ENCODE measurements around the gene TMCC2.

The TMCC2 gene

GRCh38 chr1:205258719-205259118 lies 31.0 kb downstream of the TMCC2 start:
- no peak for TF ChIP-seq CTCF (IDR thresholded peaks at IDR 0.05; ENCODE audit: low read depth, low read length)
- H3K4me3 ChIP-seq (replicated peaks in 1 of 2; ENCODE audit: low read depth in 2 of 2, low read length in 2 of 2), result no peak overlapping the region
- DNase-seq (ENCODE audit: low read depth in 2 of 2), result peak; percentile 44 to 62

- TF ChIP-seq CTCF (IDR thresholded peaks at IDR 0.05; ENCODE audit: low read depth, low read length), result no peak
These were observed 31.6 kb downstream of the TMCC2 start for GRCh38 chr1:205259324-205259832.

GRCh38 chr1:205259998-205260397 lies 32.3 kb downstream of the TMCC2 start:
- H3K4me3 ChIP-seq (replicated peaks in 1 of 2; ENCODE audit: low read depth in 2 of 2, low read length in 2 of 2), result no peak overlapping the region
- no peak for TF ChIP-seq CTCF (IDR thresholded peaks at IDR 0.05; ENCODE audit: low read depth, low read length)
- no peak for DNase-seq (ENCODE audit: low read depth in 2 of 2)

More at GRCh38 chr1:205259324-205259832, 31.6 kb downstream of the TMCC2 start:
- DNase-seq (ENCODE audit: low read depth in 2 of 2), result peak; percentile 30 to 33
- no peak overlapping the region for H3K4me3 ChIP-seq (replicated peaks in 1 of 2; ENCODE audit: low read depth in 2 of 2, low read length in 2 of 2)

DNA sequence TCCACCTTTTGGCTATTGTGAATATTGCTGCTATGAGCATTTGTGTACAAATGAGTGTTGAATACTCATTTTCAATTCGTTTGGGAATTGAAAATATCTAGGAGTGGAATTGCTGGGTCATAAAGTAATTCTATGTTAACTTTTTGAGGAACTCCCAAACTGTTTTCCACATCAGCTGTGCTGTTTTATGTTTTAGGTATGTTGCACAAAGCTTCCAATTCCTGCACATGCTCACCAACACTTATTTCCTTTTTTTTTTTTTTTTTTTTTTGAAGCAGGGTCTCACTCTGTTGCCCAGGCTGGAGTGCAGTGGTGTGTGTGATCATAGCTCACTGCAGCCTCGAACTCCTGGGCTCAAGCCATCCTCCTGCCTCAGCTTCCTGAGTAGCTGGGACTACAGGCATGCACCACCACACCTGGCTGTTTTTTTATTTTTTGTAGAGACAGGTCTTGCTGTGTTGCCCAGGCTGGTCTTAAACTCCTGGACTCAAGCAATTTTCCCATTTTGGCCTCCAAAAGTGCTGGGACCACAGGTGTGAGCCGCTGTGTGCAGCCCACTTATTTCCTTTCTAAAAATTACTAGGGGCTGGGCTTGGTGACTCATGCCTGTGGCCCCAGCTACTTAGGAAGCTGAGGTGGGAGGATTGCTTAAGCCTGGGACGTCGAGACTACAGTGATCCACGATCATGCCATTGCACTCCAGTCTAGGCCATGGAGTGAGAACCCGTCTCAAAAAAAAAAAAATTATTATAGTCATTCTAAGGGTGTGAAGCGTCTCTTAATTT lies 33.4 kb downstream of the TMCC2 start:
- H3K4me3 ChIP-seq (replicated peaks in 1 of 2; ENCODE audit: low read depth in 2 of 2, low read length in 2 of 2), result no peak overlapping the region
- DNase-seq (ENCODE audit: low read depth in 2 of 2), result peak; percentile 45 to 78
- TF ChIP-seq CTCF (IDR thresholded peaks at IDR 0.05; ENCODE audit: low read depth, low read length), result no peak

GRCh38 chr1:205261946-205262691 lies 34.4 kb downstream of the TMCC2 start:
- DNase-seq (ENCODE audit: low read depth in 2 of 2), result peak; percentile 43 to 55
- no peak for TF ChIP-seq CTCF (IDR thresholded peaks at IDR 0.05; ENCODE audit: low read depth, low read length)
- no peak overlapping the region for H3K4me3 ChIP-seq (replicated peaks in 1 of 2; ENCODE audit: low read depth in 2 of 2, low read length in 2 of 2)

DNA sequence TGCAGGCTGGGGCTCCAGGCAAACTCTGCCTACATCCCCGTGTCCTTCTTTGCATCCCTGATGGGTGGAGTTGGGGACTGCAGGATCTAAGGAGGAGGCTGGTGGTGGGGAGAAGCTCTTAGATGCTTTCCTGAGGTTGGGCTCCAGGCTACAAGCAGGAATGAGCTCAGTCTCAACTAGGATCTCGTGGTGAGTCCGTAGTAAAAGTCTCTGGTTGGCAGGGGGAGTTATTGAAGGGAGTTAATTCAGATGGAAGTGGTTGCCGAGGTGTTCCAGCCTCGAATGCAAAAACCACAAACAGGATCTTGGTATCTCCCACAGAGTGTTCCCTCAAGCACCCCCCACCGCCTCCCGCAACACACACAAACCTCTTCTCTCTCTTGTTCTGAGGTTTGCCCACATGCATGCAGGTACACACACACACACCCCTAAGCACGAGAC lies 35.0 kb downstream of the TMCC2 start:
- TF ChIP-seq CTCF (IDR thresholded peaks at IDR 0.05; ENCODE audit: low read depth, low read length), result no peak
- no peak overlapping the region for H3K4me3 ChIP-seq (replicated peaks in 1 of 2; ENCODE audit: low read depth in 2 of 2, low read length in 2 of 2)
- DNase-seq (ENCODE audit: low read depth in 2 of 2), result no peak

Data from cardiac fibroblast (primary cell).